ENCODE data around the gene PTPRT.

PTPRT gene

DNA sequence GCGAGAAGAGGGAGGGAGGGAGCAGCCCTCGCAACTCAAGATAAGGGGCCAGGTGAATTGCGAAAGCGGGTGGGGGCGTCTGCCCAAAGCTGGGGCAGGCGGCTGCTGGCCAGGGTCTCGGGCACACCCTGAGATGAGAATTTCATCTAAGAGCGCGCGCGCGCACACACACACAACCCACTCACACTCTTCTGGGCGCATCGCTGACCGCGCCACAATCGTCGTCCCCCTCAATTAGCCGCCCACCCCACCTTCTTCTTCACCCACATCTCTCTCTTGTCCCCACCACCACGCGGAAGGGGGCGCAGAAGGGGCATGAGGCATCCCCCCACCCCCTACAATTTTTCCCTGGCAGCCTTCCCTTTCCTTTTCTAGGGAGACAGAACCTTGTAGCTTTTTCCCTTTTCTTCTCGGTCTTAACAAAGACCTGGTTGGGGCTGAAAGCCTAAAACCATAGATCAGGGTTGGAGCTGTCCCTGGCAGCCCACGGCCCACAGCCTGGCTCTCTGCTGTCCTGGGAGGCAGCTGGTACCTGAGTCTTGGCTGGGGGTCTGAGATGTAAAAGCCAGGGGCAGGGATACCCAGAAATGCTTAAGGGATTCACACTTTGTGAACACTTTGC lies 737 bp upstream of the PTPRT start:
- no peak for ATAC-seq (ENCODE audit: insufficient read depth, low read depth)
- no peaks in the 10 kb centered on the region for H3K79me2 ChIP-seq (ENCODE audit: insufficient read depth, low read length)
- H3K9ac ChIP-seq (ENCODE audit: low read depth, low read length), result no peak overlapping the region
- no peak overlapping the region for H3K4me2 ChIP-seq (ENCODE audit: insufficient read depth, low read length)
- H4K20me1 ChIP-seq (ENCODE audit: insufficient read depth, low read length), result peaks cover 12% of the 10 kb centered on the region
- no peaks in the 10 kb centered on the region for H3K36me3 ChIP-seq (ENCODE audit: insufficient read depth, low read length)
- no peaks in the 10 kb centered on the region for H3K9me3 ChIP-seq (ENCODE audit: insufficient read depth, low read length, severe bottlenecking)
- no peak overlapping the region for H2AFZ ChIP-seq (ENCODE audit: low read depth, low read length)
- peaks cover 13% of the 10 kb centered on the region for H3K27me3 ChIP-seq (ENCODE audit: insufficient read depth, low read length, poor library complexity)
- DNase-seq, result no peak
- no peak overlapping the region for H3K27ac ChIP-seq (ENCODE audit: low read length)
- H3K4me1 ChIP-seq (ENCODE audit: insufficient read depth, low read length), result no peaks in the 10 kb centered on the region
- no peak overlapping the region for H3K4me3 ChIP-seq (ENCODE audit: low read depth in 1 of 2, low read length in 2 of 2)
- TF ChIP-seq EZH2 (IDR thresholded peaks at IDR 0.05; ENCODE audit: borderline replicate concordance, low read depth, low read length, severe bottlenecking), result no peak
- TF ChIP-seq, protein P1, sequence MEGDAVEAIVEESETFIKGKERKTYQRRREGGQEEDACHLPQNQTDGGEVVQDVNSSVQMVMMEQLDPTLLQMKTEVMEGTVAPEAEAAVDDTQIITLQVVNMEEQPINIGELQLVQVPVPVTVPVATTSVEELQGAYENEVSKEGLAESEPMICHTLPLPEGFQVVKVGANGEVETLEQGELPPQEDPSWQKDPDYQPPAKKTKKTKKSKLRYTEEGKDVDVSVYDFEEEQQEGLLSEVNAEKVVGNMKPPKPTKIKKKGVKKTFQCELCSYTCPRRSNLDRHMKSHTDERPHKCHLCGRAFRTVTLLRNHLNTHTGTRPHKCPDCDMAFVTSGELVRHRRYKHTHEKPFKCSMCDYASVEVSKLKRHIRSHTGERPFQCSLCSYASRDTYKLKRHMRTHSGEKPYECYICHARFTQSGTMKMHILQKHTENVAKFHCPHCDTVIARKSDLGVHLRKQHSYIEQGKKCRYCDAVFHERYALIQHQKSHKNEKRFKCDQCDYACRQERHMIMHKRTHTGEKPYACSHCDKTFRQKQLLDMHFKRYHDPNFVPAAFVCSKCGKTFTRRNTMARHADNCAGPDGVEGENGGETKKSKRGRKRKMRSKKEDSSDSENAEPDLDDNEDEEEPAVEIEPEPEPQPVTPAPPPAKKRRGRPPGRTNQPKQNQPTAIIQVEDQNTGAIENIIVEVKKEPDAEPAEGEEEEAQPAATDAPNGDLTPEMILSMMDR (IDR thresholded peaks at IDR 0.05; ENCODE audit: borderline replicate concordance, extremely low read depth, low read length, poor library complexity, severe bottlenecking), result no peak

DNA sequence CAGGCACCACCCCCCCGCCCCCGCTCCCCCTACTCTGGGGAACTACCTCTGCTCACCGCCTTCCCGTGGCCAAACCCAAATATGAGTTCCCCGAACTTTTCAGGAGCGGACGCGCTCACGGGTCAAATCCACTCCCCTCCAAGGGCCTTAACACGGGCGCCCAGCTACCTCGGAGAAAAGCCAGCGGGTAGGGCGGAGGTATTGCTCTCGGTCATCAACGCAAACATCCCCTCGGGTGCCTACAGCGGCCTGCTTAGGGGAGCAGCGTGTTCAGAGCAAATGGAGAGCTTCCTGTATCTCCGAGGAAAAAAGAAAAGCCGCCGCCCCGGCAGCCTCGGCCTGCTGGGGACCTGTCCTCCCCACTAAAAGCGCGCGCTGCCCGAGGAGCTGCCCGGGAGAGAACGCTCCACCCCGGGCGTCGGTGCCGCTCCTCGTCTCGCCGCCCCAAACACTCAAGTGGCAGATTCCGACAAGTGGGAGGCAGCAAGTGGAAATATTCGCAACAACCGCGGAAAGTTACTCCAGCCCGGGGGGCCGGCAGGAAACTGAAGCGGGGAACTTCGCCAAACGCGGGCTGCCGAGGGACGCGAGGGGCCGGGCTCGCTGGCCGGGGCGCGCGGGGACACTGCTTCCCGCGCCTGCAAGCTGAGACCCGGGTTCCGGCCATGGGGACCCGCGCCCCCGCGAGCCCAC lies 699 bp downstream of the PTPRT start:
- H3K4me2 ChIP-seq (ENCODE audit: insufficient read depth, low read length), result no peak overlapping the region
- H4K20me1 ChIP-seq (ENCODE audit: insufficient read depth, low read length), result peaks cover 12% of the 10 kb centered on the region
- no peaks in the 10 kb centered on the region for H3K79me2 ChIP-seq (ENCODE audit: insufficient read depth, low read length)
- ATAC-seq (ENCODE audit: insufficient read depth, low read depth), result no peak
- H3K9ac ChIP-seq (ENCODE audit: low read depth, low read length), result no peak overlapping the region
- no peaks in the 10 kb centered on the region for H3K9me3 ChIP-seq (ENCODE audit: insufficient read depth, low read length, severe bottlenecking)
- H2AFZ ChIP-seq (ENCODE audit: low read depth, low read length), result no peak overlapping the region
- TF ChIP-seq, protein P1 (IDR thresholded peaks at IDR 0.05; ENCODE audit: borderline replicate concordance, extremely low read depth, low read length, poor library complexity, severe bottlenecking), result no peak
- TF ChIP-seq EZH2 (IDR thresholded peaks at IDR 0.05; ENCODE audit: borderline replicate concordance, low read depth, low read length, severe bottlenecking), result no peak
- no peaks in the 10 kb centered on the region for H3K36me3 ChIP-seq (ENCODE audit: insufficient read depth, low read length)
- peaks cover 16% of the 10 kb centered on the region for H3K27me3 ChIP-seq (ENCODE audit: insufficient read depth, low read length, poor library complexity)
- DNase-seq, result no peak
- H3K4me3 ChIP-seq (ENCODE audit: low read depth in 1 of 2, low read length in 2 of 2), result no peak overlapping the region
- H3K27ac ChIP-seq (ENCODE audit: low read length), result no peak overlapping the region
- H3K4me1 ChIP-seq (ENCODE audit: insufficient read depth, low read length), result no peaks in the 10 kb centered on the region

- DNase-seq, result no peak
- ATAC-seq (ENCODE audit: insufficient read depth, low read depth), result no peak
- Histone ChIP-seq H3K4me3 (ENCODE audit: low read depth in 1 of 2, low read length in 2 of 2) (no peak overlapping the region), H4K20me1 (ENCODE audit: insufficient read depth, low read length) (peaks cover 12% of the 10 kb centered on the region), H3K79me2 (ENCODE audit: insufficient read depth, low read length) (no peaks in the 10 kb centered on the region), H3K36me3 (ENCODE audit: insufficient read depth, low read length) (no peaks in the 10 kb centered on the region), H3K9ac (ENCODE audit: low read depth, low read length) (no peak overlapping the region), H3K27me3 (ENCODE audit: insufficient read depth, low read length, poor library complexity) (peaks cover 16% of the 10 kb centered on the region), H3K4me2 (ENCODE audit: insufficient read depth, low read length) (no peak overlapping the region), H3K4me1 (ENCODE audit: insufficient read depth, low read length) (no peaks in the 10 kb centered on the region), H2AFZ (ENCODE audit: low read depth, low read length) (no peak overlapping the region), H3K9me3 (ENCODE audit: insufficient read depth, low read length, severe bottlenecking) (no peaks in the 10 kb centered on the region), H3K27ac (ENCODE audit: low read length) (no peak overlapping the region)
- no peak for TF ChIP-seq EZH2 (IDR thresholded peaks at IDR 0.05; ENCODE audit: borderline replicate concordance, low read depth, low read length, severe bottlenecking)
- TF ChIP-seq, protein P1 (IDR thresholded peaks at IDR 0.05; ENCODE audit: borderline replicate concordance, extremely low read depth, low read length, poor library complexity, severe bottlenecking), result no peak
Observed at GRCh38 chr20:43188234-43188653, 1.5 kb downstream of the PTPRT start.
